ENCODE data around the gene GPR62. TPM values are rescaled to one million over a fixed set of nuclear protein-coding genes. Genes with fewer than 3 reads are reported as not detected.

Gene GPR62
- total and polyA plus RNA-seq, 2 of the 8 experiments (the other 6 are each of a cell fraction or from before 2014, with no cell fraction given): 0.22 to 0.29 TPM

- TF ChIP-seq CHD7 (IDR thresholded peaks at IDR 0.05; ENCODE audit: insufficient replicate concordance, low read length) (no peak), CHD2 (IDR thresholded peaks at IDR 0.05; ENCODE audit: low read length) (no peak), SP4 (IDR thresholded peaks at IDR 0.05; ENCODE audit: low read length) (no peak), POLR2A (IDR thresholded peaks at IDR 0.05; ENCODE audit: control extremely low read depth in 1 of 2, low read depth in 2 of 2, low read length in 2 of 2) (no peak), SP1 (IDR thresholded peaks at IDR 0.05; ENCODE audit: low read depth, low read length) (no peak), RFX5 (IDR thresholded peaks at IDR 0.05; ENCODE audit: borderline replicate concordance, low read depth, low read length) (no peak), GTF2F1 (IDR thresholded peaks at IDR 0.05; ENCODE audit: borderline replicate concordance, low read depth, low read length) (no peak)
These were observed 18.2 kb upstream of the GPR62 start (continued) for GRCh38 chr3:51937014-51937413.

Measured in H1 (cell line).